HG03442 (cell line): ENCODE measurements around the gene MFSD11.
A peak's percentile ranks its signal among the peaks of the same experiment; 100 is the strongest.
"Not testable (repeated sequence)": the region's sequence is repeated elsewhere in the genome, so short reads cannot be mapped to it uniquely, and the experiment has no call there.

Experiments used
- ATAC-seq: cut with Tn5 transposase; IDR thresholded peaks from one replicate; pipeline ENCODE4 v1.9.1; 2021; ENCODE audit warnings: mild to moderate bottlenecking, moderate library complexity; ENCODE audit not compliant: unreplicated experiment

MFSD11 gene

DNA sequence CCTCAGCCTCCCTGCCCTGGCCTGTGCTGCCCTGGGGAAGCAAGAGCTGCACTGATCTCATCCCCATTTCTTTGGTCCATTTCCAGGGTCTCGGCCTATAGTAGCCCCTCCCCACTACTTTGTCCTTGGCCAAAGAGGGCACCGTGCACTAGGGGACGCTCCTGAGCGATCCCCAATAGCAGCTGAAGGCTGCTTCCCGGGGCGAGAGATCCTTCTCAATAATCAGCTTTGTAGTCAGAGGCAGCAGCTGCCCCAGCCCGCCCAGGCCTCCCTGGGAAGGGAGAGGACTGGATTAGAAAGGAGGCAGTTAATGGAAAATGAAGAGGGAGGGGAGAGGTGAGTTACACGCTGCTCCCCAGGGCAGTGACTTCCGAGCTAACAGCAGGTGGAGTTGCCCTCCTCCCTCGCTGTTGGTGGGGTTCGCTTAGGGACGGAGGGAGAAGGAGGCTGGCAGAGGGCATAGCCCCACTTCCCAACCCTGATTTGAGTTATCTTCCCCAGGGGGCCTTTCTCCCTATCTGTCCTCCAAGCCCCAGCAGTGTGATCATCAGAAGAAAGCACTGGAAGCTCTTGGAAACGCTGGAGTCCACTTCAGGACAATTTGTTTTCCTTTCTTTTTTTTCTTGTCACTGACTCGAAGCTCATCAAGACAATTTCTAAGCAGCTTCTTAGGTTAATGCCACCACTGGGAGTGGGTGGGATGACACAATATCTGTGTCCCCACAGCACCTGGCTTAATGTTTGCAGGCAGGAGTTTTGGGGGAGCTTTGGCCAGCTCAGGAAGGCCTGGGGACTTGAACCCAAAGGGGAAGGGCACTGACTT is 29.7 kb upstream of the MFSD11 start:
- ATAC-seq = no peak

DNA sequence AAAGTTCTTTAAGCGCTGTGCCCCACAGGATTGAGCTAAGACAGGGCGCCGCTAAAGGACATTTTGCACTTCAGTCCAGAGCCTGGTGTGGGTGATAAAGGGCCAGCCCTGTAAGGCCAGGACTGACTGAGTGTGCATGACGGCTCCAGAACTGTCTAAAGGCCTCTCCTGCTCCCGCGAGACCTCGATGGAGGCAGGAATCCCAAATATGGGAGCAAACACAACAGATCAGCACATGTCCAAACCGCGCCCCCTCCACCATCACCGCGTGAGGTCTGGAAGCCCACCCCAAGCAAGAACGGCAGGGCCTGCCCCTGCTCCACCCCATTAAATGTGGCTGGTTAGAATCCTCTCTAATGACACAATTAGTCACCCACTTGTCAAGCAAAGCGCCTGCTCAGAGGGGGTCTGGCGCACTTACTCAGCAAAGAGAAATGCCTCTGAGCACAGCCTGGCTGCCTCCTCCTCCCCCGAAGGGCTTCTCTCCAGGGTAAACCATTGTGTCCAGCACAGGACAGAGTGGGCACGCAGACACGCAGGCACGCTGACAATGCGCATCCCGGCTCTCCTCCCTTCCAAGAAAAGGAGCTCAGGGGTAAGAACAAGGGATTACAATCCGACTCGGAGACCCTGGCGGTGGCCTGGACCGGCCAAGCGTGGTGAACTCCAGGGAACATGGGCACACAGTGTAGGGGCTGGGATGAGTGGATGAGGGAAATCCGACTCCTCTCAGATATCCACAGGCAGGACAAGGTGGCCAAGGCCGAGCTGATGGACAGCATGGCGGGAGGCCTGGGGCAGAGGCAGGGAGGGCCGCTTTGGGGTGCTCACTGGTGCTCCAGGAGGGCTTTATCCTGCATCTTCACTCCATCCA is 28.6 kb upstream of the MFSD11 start:
- no peak for ATAC-seq

DNA sequence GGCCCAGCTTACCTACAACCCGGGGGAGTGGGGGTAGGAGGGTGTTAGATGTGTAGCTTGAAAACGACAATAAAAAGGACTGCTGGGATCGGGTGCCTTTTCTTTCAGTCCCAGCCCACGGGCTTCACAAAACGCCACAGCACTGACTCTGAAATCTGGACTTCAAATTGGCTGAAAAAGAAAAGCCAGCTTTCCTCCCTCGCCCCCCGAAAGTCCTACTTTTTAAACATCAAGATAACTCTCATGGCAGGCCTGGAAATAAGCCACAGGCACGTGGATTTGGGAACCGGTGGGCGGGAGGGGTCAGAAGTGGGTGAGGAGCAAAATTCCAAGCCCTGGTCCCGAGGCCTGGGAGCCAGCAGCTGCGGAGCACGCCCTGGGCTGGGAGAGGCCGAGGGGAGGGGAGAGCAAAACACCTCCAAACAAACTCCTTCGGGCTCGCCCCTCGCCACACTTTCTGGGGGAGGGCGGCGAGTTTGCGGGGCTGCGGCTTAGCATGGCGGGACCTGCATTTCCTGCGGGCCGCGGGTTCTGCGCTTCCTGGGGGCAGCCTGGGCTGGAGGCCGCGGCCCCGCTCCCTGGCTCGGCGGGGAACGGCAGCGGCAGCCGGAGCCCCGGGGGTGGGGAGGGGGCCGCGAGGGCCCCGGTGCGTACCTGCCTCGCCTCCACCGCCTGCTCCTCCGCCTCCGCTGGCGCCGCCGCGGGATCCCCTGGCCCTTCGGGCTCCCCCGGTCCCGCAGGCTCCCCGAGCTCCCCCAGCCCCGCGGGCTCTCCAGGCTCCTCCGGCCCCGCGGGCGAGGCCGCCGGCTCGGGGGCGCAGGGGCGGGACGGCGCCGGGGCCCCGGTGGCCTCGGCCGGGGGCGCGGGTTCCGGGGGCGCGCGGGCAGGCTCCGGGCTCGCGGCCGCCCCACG is 27.7 kb upstream of the MFSD11 start:
- ATAC-seq = not testable (repeated sequence)

DNA sequence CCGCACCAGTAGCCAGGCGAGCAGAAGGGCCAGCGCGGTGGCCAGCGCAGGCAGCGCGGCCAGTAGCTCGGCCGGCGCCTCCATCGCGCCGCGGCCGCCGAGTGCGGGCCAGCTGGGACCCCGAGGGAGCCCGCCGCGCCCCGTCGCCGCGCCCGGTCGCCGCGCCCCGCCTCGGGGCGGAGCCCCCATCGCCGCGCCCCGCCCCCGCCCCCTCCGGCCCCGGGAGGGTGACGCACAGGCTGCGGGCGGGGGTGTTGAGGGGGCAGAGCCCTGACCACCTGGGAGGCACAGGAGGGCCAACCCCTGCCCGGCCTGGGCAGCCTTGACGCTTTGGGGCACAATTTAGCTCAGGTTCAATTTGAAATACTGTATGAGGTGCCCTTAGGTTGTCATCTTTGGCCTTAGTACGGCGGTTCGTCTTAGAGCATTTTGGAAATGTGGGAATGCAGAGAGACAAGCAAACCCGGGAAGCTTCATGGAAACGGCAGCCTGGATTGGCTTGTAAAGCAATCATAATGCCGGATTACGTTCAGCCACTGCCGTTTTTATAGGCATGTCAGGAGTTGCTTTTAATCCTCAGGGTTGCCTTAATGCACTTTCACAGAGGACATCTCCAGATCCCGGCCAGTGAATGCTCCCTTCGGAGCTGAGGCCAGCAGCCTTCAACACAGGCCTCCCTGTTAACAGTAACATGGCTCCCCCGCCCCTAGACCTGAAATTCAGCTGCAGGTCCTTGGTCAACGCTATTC is 26.9 kb upstream of the MFSD11 start, which contains the start of gene MXRA7:
Gene MXRA7 (minus strand): TSS at position 103 of the 749 bp plus-strand sequence. CDS start 19 bp downstream, at position 84.
- ATAC-seq = no peak

DNA sequence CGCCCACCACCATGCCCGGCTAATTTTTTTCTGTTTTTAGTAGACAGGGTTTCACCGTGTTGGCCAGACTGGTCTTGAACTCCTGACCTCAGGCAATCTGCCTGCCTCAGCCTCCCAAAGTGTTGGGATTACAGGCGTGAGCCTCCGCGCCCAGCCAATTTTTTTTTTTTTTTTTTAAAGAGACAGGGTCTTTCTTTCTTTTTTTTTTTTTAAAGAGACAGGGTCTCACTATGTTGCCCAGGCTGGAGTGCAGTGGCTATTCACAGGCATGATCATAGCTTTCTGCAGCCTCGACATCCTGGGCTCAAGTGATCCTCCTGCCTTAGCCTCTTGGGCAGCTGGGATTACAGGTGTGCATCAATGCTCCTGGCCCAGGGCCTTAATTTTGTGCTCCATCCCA is 25.6 kb upstream of the MFSD11 start:
- ATAC-seq = not testable (repeated sequence)

DNA sequence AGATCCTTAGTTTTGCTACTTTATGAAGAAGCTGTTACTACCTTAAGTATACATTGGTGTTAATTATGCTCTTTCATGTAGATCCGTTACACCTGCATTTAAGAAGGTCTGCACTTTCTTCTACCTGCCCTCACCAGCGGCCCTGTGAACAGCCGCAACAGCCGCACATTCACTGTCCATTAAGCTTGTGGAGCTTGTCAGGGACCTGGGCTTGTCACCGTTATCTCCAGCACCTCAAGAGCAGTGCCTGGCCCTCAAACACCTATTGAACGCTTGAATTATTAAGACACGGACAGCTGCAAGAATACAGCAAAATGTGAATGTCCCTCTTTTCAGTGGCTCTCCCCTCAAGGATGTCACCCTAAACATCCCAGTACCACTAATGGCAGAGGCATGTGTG is 24.2 kb upstream of the MFSD11 start:
- no peak for ATAC-seq

DNA sequence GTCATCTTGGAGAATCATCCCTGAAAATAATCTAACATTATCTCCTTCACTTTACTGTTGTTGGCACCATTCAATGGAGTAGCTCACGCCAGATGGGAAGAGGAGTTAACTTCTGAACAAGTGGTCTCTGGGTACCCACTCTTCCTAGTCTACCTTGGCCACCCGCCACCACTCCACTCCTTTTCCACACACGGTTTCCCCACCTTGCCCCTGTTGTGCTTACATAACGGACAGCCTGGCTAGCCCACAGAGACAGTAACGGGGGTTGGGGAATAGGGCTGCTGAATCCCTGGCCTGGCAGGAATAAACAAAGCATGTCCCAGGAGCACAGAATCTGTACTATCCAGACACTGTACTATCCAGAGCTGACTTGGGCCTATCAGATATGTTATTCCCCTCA is 23.6 kb upstream of the MFSD11 start:
- ATAC-seq = no peak

DNA sequence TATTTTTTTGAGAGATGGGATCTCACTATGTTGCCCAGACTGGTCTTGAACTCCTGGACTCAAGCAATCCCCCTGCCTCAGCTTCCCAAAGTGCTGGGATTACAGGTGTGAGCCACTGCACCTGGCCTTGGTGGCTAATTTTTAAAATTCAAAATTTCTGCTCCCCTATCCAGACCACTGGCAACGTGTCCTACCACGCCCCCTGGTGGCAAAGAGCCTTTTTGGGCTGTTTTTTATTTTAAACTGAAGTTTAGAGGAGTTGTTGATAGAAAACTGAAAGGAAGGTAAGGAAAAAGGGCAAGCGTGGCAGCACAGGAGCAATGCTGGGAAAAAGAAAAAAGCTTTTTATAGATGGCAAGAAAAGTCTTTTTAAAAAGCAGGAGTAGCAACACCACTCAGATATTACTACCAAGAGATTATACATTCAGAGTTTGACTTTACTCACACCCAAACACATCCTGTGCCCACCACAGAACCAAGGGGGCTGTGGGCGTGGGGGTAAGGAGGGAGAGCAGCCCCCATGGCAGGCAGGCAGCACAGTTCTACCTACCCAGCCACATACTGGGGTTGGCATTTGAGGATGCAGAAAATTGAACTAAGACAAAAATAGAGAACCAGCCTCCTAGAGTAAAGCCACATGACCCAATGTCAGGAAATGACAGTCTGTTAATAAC is 23.0 kb upstream of the MFSD11 start:
- no peak for ATAC-seq

DNA sequence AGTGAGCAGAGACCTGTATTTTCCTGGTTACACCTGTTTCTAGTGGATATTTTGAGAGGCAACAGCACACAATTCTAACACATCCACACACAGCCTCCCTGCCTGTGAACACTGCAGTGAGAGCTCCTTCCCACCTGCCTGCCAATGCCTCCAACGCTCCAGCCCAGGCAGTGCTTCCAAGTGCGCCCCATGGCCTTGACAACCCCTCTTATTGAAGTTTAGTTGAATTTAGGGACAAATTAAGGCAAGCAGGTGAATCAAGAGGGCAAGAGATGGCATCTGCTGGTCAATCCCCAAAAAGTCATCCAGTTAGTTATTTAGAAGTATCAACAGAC is 22.5 kb upstream of the MFSD11 start:
- ATAC-seq = no peak

DNA sequence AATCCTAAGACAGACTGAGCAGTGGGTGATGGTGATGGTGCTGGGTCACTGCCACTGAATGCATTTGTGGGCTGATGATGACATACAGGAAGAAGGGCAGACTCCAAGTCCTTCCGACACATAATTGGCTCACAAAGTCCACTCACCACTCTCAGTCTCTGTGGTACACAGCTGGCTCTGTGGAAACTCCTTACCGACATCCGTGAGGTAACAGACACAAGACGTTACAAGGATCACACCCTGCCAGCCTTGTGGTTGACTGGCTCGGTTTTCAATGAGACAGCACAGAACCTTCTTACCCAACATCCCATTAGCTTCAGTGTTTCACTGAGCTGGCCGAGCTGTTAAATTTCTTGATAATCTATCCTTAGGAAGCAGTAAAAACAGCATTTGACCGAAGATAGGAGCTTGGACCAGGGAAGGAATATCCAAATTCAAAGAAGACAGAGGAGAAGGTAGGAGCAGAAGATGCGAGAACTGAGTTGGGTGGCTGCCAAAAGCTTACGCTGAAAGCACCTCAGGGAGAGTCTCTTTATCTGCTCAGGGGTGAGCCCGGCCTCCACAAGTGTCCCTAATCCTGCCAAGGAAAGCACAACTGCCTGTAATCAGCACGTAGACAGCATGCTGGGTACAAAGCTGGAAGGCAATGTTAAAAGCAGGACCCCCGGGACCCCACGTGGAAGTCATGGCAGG is 21.6 kb upstream of the MFSD11 start:
- no peak for ATAC-seq

DNA sequence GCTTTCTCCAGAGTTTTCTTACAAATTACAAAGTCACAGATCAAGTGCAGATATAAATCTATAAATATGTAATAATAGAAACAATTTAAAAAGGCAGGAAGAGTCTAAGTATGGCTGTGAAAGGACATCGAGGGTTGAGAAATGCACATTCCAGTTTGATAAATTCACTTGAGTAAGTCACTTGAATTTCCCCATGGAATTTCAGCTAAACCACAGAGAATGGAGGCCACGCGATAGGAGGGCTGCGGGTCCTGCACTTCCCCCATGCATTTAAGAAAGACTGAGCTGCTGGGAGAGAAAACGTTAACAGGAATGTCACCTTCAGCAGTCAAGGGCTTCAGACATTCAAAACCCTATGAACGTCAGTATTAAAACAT is 21.1 kb upstream of the MFSD11 start:
- ATAC-seq = no peak

DNA sequence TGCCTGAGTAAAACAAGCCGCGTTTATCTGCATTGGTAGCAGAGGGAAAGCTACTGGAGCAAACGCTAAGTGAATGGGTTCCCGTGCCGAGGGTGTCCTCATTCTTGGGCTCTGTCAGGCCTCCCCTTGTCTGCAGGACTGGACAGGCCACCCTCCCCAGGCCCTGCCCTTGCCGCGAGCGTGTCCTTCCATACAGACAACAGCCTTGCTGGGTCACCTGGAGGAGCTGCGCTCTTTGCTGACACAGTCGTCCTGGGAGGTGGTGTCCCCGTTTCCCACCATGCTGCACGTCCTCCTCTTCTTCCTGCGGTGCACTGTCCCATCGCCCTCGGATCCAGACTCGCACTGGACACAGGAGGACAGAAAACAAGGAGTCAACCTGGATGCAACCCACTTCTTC is 19.4 kb upstream of the MFSD11 start:
- no peak for ATAC-seq

DNA sequence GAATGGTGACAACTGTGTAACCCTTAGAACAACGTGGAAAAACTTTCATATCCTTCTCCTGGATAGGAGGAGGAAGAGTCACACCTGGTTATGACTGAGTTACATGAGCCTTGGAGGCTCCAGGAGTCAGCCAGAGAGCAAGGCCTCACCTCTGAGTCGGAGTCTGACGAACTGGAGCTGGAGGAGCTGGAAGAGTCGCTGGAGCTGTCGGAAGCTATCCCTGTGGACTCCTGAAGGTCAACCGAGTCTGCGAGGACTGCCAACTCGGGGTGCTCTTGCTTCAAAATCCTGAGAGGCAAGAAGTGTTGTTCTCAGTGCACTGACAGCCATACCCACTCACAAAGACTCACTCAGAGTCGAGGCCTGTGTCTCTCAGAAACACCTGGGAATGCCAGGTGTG is 17.7 kb upstream of the MFSD11 start:
- ATAC-seq = no peak

DNA sequence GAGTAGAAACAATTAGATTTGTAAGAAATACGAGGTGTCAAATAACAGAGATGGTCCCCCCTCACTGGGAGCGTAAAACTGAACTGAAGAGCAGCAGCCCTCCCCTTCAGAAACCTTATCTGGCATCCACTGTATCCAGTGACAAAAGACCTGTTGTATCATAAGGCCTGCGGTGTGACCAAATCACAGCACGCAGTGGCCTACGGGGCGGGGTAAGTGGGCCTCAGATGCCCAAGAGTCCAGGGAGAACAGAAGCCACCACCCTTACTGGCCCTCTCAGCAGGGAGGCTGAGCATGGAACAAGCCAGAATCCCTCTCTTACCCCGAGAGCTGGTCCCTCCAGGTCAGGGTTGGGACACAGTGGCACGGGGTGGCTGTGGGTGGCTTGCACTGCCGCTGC is 17.0 kb upstream of the MFSD11 start:
- ATAC-seq = no peak

DNA sequence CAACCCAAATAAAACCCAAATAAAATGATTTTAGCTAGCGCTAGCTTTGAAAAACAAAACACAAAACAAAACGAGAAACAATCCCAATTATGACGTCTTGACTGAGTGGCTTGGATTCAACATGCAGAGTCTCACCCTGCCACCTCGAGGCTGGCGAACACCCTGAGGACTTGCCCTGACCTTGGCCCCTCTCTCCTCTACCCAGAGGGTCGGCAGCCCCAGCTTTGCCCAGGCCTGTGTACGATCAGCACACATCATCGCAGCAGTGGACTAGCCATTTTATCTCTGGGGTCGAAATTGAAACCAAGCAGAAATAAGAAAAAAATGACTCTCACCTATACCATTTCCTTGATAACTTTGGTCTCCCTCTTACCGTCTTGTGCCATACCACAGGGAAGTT is 16.5 kb upstream of the MFSD11 start:
- no peak for ATAC-seq

DNA sequence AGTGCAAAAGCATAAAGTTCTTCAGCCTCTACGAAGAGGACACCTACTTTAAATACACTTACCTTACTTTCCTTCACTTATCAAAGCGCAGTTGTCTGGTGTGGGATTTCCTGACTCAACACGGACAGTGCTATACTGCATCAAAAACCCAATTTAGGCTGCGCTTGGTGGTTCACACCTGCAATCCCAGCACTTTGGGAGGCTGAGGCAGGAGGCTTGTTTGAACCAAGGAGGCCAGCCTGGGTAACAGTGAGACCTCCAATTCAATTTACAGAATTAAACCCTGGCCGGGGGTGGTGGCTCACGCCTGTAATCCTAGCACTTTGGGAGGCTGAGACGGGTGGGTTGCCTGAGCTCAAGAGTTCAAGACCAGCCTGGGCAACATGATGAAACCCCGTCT is 15.6 kb upstream of the MFSD11 start:
- no peak for ATAC-seq

DNA sequence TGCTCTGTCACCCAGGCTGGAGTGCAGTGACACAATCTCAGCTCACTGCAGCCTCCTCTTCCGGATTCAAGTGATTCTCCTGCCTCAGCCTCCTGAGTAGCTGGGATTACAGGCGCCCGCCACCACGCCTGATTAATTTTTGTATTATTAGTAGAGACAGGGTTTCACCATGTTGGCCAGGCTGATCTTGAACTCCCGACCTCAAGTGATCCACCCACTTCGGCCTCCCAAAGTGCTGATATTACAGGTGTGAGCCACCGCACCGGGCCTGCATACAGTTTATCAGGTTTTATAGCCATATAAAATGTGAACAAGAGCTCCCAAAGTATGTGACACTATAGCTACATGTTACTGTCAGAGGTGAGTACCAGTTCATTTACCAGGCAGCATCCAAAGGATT is 14.9 kb upstream of the MFSD11 start:
- not testable (repeated sequence) for ATAC-seq

DNA sequence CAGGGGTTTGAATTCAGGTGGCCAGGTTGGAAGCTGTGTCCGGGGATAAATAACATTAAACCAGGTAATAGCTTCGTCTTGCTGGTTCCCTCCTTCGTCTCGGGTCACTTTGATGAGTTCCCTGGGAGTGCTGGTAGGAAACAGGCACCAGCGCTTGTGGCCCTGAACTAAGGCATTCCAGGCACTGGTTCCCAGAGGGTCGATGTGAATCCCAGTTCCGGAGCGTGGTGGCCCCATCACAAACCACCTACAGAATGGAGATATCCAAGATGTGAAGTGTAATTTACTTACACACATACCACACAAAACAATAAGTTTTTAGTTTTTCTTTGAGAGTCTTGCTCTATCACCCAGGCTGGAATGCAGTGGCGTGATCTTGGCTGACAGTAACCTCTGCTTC is 14.1 kb upstream of the MFSD11 start:
- no peak for ATAC-seq

DNA sequence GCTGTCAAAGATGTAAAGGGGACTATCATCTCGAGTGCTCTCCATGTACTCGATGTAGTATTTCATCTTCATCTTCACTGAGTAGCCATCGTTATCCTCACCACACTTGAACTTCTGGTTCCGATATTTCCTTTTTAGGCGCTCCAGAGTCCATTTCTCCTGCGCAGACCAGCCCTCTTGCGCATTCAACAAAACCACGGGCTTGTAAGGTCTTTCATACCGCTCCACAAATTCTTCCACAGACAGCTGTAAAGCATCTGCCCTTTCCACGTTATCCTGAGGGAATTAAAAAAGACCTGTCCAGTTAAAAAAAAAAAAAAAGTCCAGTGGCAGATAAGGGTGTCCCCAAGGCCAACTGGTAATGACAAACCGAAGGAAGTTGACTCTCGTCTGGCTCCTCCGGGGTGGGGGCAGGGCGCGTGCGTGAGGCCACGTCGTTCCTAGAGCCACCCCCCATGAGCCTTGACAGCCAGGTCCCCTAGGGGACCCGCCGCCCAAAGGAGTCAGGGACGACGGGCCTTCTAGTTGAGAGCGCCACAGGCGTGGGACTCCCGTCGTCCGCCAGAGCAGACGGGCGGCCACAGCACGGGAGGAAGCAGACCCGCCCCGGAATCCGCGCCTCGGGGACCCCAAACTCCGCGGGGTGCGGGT is 12.2 kb upstream of the MFSD11 start:
- ATAC-seq = peak; percentile 22
